Activated T-cell treated with anti-CD3 and anti-CD28 coated beads for 1 hour (primary cell): Measurements from ENCODE around the gene TIMM23.
"Not testable (repeated sequence)": the region's sequence is repeated elsewhere in the genome, so short reads cannot be mapped to it uniquely, and the experiment has no call there.

Experiments
- DNase-seq: peaks from one replicate; pipeline ENCODE4 v3.0.0-alpha.2; 2020; ENCODE audit warnings: low read depth

The TIMM23 gene, protein sequence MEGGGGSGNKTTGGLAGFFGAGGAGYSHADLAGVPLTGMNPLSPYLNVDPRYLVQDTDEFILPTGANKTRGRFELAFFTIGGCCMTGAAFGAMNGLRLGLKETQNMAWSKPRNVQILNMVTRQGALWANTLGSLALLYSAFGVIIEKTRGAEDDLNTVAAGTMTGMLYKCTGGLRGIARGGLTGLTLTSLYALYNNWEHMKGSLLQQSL

DNA sequence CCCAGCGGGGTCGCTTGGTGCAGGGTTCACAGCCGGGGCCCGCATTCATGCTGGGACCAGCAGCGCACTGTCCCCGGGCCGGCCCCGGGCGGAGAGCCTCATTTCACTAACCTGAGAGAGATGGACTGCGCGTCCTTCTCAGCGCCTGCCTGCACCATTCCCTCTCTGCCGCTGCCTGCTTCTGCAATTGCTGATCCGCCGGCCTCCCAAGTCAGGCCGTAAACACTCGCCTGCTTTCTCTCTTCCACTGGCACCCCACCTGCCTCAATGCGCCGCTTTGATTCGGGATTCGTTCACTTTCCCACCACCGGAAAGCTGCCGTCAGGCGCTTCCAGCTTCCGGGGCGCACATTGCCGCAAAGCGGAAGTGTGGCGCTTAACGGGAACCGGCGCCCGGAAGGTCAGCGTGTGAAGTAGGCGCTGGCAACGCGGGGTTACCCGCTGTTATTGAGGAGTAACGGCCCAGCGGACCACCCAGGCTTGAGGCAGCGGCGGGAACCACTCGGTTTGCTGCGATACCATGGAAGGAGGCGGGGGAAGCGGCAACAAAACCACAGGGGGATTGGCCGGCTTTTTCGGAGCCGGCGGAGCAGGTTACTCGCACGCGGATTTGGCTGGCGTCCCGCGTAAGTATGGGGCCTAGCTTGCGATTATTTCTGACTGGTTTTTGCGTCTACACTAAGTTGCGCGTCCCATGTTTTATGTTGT is at the start of gene TIMM23:
TIMM23 (plus strand) TSS at position 384 of the 707 bp plus-strand sequence; CDS start at position 520, 136 bp downstream.
- DNase-seq: peak; percentile 76

DNA sequence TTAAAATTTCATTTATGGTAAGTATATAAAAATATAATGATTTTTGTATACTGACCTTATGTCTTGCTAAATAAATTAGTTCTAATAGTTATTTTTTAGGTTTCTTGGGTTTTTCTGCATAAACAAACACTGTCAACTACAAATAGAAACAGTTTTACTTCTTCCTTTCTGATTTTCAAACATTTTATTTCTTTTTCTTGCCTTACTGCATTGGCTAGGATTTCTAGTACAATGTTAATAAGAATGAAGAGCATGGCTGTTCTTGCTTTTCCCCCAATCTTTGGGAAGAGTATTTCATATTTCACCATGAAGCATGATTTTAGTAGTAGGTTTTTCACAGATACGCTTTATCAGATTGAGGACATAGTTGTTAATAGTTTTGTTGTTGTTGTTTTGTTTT is 45.5 kb upstream of the TIMM23 start:
- DNase-seq: not testable (repeated sequence)

DNA sequence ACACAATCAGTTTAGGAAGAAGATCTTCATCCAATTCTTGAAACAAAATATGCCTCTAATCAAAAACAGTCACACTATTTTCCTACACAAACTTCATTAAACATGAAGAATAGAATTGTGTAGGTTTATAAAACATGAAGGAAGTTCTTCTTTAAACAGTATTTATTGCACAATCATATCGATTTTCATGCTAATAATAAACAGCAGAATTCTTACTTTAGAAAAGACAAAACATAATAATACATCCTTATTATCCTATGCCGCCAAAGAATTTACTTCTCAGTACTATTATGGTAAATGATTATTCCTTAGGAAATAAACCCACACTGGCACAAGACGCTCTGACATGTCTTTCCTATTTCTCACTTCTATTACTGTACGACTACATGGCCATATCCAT is 41.0 kb upstream of the TIMM23 start:
- DNase-seq: not testable (repeated sequence)

DNA sequence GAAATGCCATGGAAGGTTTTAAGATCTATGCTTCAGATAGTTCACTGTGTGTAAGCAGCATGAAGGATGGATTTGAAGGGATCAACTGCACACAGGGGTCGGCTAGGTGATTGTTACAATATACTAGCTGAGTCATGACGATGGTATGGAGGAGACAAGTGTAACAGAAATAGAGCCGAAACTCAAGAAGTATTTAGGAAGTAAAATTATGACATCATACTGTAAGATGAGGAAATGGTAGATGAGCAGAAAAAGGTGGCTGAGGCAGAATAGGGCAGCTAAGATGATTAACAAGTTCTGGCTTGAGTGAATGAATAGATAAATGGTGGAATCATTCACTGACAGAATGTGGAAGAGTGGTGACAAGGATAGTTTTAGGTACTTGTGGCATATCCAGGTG is 37.5 kb upstream of the TIMM23 start:
- DNase-seq: not testable (repeated sequence)

DNA sequence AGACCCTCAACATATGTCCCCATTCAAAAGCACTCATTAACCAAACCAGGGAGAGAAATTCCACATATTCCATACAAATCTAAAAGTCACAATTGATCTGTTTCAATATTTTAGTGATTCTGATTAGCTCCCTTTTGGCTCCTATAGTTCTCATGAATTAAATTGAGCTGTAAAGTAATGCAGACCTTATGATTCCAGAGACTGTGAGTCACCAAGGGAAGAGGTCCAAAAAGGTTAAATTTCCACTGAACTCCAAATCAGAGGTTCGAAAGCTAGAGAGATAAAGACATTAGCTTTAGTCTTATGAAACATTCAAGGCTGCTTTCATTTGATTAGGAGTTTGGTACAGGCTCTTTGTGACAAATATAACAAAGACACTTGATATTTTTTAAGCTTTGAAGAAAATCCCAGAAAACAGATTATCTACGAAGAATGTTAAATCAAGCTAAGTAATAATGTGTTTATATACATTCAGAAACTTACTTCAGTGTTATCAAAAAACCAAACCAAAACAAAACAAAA is 33.1 kb upstream of the TIMM23 start:
- not testable (repeated sequence) for DNase-seq

DNA sequence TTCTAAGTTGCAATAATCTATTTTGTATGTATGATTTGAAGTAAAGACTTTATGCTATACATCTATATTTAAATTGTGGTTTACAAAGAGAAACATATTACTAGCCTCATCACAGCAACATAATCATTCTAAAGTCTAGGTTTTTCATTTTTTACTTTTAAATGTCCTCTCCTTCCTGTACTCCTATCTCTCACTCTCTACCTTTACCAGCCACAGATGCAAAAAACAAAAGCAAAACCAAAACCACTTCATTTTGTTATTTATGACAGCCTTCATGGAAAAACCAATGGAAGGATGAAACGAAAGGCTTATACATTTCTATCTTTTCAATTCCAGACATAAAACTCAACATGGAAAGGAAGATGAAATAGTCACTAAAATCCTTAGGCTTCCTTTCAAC is 31.1 kb upstream of the TIMM23 start:
- DNase-seq: not testable (repeated sequence)

DNA sequence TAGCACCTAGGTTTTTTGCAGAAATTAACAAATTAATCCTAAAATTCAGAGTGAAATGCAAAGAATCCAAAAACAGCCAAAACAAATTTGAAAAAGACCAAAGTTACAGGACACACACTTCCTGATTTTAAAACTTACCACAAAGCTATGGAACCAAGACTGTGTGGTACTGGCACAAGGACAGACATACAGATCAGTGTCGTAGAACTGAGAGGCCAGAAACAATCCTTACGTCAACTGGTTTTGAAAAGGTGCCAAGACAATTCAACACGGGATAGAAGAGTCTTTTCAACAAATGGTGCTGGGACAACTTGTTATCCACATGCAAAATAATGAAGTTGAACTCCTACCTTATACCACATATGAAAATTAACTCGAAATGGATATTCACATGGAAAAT is 26.8 kb upstream of the TIMM23 start:
- DNase-seq: not testable (repeated sequence)

DNA sequence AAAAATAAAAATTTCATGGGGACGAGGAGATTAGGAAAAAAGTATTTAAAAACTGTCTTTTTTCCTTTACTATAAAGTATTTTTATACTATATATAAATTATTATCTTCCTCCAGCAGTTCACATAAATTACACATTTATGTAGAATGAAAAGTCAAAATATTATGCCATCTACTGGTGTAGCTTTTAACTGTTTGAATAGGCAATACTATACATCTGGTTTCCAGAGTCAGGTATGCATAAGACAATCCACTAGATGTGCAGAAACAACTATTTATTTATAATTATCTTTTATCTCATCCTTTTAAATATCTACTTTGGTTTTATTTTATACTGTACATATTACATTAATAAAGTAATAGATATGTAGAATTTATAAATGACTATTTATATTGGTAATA is 24.9 kb upstream of the TIMM23 start:
- DNase-seq: not testable (repeated sequence)

DNA sequence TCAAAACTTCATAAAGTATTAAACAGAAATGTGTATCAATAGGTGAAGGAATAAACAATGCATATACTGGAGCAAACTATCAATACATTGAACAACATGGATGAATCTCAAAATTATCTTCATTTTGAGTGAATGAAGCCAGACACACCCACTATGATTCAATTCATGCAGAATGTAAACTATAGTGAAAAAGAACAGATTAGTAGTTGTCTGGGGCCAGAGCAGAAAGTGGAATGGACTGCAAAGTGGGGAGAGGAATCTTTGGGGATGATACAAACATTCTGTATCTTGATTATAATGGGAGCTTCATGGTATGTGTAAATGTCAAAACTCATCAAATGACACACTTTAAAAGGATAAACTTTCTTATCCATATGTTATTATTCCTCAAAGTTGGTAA is 23.5 kb upstream of the TIMM23 start:
- DNase-seq: not testable (repeated sequence)

DNA sequence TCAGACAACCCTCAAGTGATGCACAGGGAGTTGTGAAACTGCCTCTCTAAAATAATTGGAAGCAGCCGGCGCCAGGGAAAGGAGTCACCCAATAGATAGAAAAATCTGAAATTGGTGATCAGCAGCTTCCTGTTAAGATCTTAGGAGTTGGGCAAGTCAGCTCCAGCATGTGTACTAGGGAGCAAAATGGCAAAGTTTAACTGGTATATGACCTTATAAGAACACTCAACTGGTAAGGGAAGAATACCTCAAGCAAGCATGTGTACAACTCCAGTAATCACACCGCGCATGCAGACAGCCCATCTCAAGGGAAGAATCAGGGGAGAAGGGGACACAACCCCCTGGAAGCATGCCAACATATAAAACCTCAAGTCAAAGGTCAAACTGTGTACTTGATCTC is 17.9 kb upstream of the TIMM23 start:
- DNase-seq: not testable (repeated sequence)

DNA sequence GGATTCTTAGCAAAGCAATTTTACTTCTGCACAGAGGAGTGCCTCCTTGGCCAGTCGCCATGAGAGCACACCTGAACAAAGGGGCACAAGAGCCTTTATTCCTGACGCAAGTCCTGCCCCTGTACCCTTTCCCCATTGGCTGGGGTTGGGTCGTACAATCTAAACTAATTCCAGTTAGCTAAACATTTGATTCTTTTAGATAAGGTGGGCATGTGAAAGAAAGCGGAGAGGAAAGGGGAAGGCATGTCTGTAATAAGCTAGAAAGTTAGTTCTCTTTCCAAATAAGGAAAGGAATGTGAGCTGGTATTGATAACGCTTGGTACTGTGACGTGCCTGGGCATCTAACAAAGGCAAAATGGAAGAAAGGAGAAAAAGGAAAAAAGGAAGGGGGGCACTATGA is 15.7 kb upstream of the TIMM23 start:
- not testable (repeated sequence) for DNase-seq

DNA sequence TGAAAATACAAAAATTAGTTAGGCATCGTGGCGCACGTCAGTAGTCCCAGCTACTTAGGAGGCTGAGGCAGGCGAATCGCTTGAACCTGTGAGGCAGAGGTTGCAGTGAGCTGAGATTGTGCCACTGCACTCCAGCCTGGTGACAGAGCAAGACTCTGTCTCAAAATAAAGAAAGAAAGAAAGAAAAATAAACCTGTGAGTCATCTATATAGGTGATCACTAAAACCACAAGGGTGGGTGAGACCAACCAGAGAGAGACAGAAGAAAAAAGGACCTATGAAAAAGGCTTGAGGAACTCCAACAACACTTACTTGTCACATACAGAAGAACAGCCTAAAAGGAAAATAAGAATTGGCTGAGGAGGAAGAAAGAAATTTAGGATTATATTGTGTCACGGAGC is 14.4 kb upstream of the TIMM23 start:
- not testable (repeated sequence) for DNase-seq

DNA sequence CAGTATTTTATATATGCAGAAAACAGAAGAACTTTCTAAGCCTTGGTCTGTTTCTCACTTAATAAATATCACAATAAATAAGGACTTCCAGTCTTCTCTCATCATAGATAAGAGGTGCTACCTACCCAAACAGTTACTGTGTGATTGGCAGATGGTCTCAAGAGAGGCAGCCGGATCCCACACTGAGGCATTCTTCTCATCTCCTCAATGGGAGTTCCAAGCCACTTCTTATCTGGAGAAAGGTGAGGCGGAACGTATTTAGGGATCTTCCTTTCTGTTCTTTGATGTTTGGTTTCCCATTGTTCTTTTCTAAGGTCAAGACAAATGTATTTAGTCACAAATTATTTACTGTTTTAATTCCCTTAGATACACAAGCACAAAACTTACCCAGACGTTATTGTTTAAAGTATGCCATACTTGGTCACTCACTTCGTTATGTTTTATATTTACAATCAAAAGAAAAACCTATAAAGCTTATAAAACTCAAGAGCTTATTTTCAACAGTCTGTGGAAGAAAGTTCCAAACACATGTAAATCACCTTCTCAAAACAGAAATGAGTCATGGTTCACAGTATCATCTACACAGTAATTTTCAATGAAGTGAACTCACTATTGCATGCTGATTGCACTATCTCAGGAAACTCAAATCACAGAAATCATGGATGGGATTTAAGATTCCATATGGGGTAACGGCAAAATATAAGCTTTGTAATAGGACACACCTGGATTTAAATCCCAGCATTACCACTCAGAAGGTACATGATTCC is 9.4 kb upstream of the TIMM23 start:
- DNase-seq: not testable (repeated sequence)

DNA sequence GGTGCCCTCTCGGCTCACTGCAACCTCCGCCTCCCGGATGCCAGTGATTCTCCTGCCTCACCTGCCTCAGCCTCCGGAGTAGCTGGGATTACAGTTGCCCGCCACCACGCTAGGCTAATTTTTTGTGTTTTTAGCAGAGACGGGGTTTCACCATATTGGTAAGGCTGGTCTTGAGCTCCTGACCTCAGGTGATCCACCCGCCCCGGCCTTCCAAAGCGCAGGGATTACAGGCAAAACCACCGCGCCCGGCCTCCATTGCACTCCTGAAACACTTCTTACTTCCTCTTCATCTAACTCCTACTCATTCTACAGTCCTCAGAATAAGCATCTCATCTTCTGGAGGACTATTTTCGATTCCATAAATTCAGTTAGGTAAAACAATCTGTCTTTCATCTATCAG is 1.3 kb upstream of the TIMM23 start:
- not testable (repeated sequence) for DNase-seq

DNA sequence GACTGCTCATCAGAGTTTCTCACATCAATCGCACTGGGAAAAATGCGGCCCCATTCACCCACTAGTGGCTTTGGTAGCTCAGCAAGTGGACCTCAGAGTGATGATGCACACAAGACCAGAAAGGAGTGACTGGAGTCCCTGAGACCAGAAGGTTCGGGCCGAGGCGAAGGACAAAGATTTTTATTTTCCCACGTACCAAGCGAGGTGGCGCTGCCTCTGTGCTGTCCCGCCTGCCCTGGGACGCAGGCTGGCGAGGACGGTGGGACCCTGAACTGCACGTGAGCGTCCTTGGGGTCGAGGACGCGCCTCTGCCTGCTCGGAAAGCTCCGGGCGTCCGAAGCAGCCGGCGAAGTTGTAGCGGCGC is 565 bp upstream of the TIMM23 start:
- not testable (repeated sequence) for DNase-seq

DNA sequence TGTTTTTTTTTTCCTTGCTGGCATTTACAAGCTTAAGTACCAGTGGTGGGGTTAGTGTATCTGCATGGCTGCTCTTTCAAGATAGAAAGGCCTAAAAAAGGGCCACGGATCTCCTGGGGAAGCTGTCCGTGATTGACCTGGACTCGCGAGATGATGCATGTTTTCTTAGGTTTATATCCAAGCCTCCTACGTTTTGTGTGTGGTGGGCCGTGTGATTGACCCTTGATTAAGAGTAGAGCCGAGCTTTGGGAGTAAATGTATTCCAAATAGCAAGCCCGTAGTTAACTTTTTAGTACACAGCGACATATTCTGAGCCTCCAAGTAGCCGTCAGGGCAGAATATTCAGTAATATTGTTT is 502 bp downstream of the TIMM23 start:
- not testable (repeated sequence) for DNase-seq

DNA sequence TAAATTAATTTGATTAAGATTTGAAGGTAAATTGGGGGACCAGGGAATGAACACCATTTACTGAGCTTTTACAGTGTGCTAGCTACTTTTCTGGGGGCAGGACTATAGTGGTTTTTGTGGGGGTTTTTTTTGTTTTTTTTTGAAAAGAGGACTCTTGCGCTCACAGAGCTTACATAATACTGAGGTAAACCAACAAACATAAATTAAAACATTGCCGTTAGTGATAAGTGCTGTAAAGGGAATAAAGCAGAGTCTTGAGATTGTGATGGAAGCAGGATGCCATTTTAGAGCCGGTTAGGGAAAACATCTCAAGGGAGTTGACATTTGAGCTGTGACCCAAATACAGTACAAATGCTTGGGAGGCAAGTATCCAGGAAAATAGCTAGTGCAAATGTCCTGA is 1.8 kb downstream of the TIMM23 start:
- DNase-seq: not testable (repeated sequence)

DNA sequence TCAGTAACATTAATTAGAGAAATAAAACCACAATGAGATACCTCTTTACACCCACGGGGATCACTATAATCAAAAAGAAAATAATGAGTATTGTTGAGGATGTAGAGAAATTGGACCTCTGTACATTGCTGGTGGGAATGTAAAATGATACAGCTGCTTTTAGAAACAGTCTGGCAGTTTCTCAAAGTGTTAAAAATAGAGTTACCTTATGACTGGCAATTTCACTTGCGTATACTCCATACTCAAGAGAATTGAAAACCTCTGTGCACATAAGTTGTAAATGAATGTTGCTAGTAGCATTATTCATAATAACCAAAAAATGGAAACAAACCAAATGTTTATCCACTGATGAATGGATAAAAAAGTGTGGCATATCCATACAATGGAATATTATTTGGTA is 6.3 kb downstream of the TIMM23 start:
- DNase-seq: not testable (repeated sequence)

DNA sequence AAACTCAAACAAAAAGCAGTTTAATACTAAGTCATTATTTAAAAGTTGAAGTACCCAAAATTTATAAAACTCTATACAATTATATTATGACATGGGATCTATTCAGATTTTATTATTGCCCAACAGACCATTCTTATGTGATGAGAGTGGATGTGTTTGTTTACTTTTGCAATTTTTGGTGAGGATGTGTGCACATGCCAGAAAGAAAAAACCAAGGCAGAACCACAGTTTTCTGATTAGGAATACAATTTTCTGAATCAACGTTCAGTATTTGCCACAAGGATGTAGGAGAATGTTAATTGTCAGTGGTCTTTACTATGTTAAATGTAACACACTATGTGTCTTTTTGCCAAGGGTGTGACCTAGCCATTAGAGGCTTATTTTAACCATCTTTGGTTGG is 9.1 kb downstream of the TIMM23 start:
- DNase-seq: not testable (repeated sequence)

DNA sequence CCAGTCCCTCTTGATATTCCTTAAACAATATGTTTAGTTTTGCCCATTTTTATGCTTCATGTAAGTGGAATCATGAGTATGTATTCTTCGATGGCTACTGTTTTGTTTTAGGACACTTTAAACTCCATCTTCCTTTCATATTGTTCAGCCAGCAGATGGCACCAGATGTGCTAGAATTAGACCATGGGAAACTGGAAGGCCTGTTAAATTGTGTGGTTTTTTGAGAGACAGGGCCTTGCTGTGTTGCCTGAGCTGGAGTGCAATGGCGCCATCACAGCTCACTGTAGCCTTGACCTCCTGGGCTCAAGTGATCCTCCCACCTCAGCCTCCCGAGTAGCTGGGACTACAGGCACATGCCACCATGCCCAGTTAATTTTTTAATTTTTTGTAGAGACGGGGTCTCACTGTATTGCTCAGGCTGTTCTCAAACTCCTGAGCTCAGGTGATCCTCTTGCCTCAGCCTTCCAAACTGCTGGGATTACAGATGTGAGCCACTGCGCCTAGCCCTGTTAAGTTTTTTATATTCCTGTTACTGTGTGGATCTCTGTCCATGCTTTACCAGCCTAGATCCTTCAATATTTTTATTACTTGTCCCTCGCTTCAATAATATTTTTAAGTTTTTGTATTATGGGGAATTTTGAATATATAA is 11.4 kb downstream of the TIMM23 start:
- DNase-seq: peak; percentile 11

DNA sequence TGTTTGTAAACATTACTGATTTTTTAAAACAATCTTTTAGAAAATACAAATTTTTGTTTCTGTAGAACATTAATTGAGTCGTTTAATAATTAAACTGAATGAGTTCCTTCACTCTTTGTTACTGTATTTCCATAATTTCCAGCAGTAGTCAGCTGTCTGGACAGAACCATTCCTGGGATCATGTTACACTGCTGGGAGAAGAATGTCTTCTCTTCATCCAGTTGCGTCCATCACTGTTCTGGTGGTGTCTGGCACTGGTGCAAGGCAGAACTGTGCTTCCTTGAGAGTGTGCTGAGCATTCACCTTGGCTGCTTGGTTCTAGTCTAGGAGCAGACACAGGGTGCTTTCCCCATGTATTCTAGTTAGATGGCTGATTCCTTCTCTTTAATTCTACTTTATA is 12.2 kb downstream of the TIMM23 start:
- DNase-seq: not testable (repeated sequence)

DNA sequence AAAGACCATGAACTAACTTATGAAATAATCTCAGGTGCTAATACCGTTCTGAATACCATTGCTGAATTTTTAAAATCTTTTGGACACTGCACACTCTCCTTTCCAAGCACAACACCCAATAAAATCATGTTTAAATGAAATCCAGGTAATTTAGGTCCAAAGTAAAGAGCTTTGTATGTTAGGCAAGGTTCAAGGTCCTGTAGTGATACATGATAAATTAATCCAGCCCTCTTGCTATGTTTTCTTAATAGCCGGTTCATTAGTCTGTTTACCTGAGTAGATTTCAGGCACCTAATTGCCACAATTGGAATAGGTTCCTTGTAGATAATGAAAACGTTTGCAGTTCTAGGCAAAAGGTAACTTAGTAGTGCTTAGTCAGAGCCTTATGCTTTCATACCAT is 13.3 kb downstream of the TIMM23 start:
- DNase-seq: not testable (repeated sequence)
